CD4-positive, alpha-beta T cell treated with Interleukin-4 for 4 hours (primary cell): ENCODE data around the gene ALB.

Experiments used
- DNase-seq: peaks from one replicate; pipeline ENCODE4 v3.0.0-alpha.2; 2020

The ALB gene

GRCh38 chr4:73452953-73453700 lies 49.0 kb downstream of the ALB start:
- DNase-seq, result no peak

- no peak for DNase-seq
These were observed 49.6 kb downstream of the ALB start for GRCh38 chr4:73453701-73454005.

- no peak for DNase-seq
These were observed 50.8 kb downstream of the ALB start for GRCh38 chr4:73454920-73455319.

- no peak for DNase-seq
These were observed 52.3 kb downstream of the ALB start for GRCh38 chr4:73456177-73457022.

- no peak for DNase-seq
These were observed 54.3 kb downstream of the ALB start for GRCh38 chr4:73458184-73459047.

GRCh38 chr4:73459048-73459421 lies 54.9 kb downstream of the ALB start:
- DNase-seq, result no peak

- DNase-seq, result no peak
These were observed 56.9 kb downstream of the ALB start for GRCh38 chr4:73460913-73461522.

GRCh38 chr4:73468170-73468569 lies 64.1 kb downstream of the ALB start:
- no peak for DNase-seq

- DNase-seq, result no peak
These were observed 66.6 kb downstream of the ALB start for GRCh38 chr4:73470728-73471127.
